HepG2 (cell line): ENCODE data around the gene COL27A1.

Experiments used
- BHLHE40 ChIP-seq: IDR thresholded peaks from 2 replicates; pipeline ENCODE4 v1.6.1; 2011; ENCODE audit warnings: low read length, improper control_type of control experiment
- ESRRA ChIP-seq: sonication (generic); formaldehyde crosslinking; IDR thresholded peaks from 2 replicates; pipeline ENCODE4 v1.5.1; 2020; ENCODE audit warnings: mild to moderate bottlenecking, low read depth, missing genetic modification reagents
- FOXA1 ChIP-seq, 2 experiments: fragments of 450-650 bp in 1 of 2; sonication (generic) in 1 of 2; formaldehyde crosslinking in 1 of 2; IDR thresholded peaks; 2 replicates each; pipeline versions ENCODE4 v1.4.0 to v1.6.1; 2016 to 2020; ENCODE audit warnings: missing genetic modification reagents in 1 of 2
- IRX3 ChIP-seq: sonication (generic); formaldehyde crosslinking; IDR thresholded peaks from 2 replicates; pipeline ENCODE4 v1.8.1; 2023; ENCODE audit warnings: mild to moderate bottlenecking, low read depth, missing genetic modification reagents, borderline replicate concordance
- MED13 ChIP-seq: sonication (generic); formaldehyde crosslinking; IDR thresholded peaks from 2 replicates; pipeline ENCODE4 v1.5.0; 2020; ENCODE audit warnings: missing genetic modification reagents
- PHF21A ChIP-seq: sonication (generic); formaldehyde crosslinking; IDR thresholded peaks from 2 replicates; pipeline ENCODE4 v1.5.0; 2020; ENCODE audit warnings: mild to moderate bottlenecking, missing genetic modification reagents
- POLR2A ChIP-seq, 2 experiments: IDR thresholded peaks; 2 replicates each; pipeline ENCODE4 v1.6.1; 2011; ENCODE audit warnings: low read depth in 2 of 2, low read length in 2 of 2, mild to moderate bottlenecking in 1 of 2, moderate library complexity in 1 of 2; ENCODE audit not compliant: insufficient read depth in 1 of 2
- WIZ ChIP-seq: sonication (generic); formaldehyde crosslinking; IDR thresholded peaks from 2 replicates; pipeline ENCODE4 v1.5.1; 2020; ENCODE audit warnings: mild to moderate bottlenecking, missing genetic modification reagents
- ZNF225 ChIP-seq: sonication (generic); formaldehyde crosslinking; IDR thresholded peaks from 2 replicates; pipeline ENCODE4 v1.4.0; 2020; ENCODE audit warnings: mild to moderate bottlenecking, missing genetic modification reagents
- ZNF792 ChIP-seq: IDR thresholded peaks from 2 replicates; pipeline ENCODE4 v1.6.1; 2016
- TF ChIP-seq, protein P1 (sequence below): sonication (generic); formaldehyde crosslinking; IDR thresholded peaks from 2 replicates; pipeline ENCODE4 v1.5.0; 2020; ENCODE audit warnings: mild to moderate bottlenecking, missing genetic modification reagents, moderate library complexity
- TF ChIP-seq, protein P2 (sequence below): sonication (generic); formaldehyde crosslinking; conservative IDR thresholded peaks from 2 replicates; pipeline ENCODE4 v1.8.0; 2022; ENCODE audit warnings: missing genetic modification reagents

DNA sequence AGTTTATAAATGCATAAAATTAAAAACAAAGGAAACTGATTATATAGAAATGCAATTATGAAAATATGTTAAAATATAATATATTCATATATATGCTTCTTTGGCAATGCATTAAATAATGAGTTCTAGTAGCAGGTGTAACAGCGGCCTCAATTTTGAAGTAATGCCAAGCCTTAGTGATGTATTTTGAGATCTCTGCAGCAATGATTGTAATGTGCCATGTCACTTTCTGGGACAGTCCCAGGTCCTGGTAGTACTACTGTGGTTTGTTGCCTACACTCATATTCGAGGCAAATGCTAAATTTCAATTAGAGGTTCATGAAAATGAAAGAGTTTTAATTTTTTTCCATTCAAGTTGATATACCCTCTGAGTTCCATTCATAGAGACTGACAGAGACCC is 91.7 kb downstream of the COL27A1 start:
- no peak for TF ChIP-seq ZNF792
- TF ChIP-seq, protein P1, sequence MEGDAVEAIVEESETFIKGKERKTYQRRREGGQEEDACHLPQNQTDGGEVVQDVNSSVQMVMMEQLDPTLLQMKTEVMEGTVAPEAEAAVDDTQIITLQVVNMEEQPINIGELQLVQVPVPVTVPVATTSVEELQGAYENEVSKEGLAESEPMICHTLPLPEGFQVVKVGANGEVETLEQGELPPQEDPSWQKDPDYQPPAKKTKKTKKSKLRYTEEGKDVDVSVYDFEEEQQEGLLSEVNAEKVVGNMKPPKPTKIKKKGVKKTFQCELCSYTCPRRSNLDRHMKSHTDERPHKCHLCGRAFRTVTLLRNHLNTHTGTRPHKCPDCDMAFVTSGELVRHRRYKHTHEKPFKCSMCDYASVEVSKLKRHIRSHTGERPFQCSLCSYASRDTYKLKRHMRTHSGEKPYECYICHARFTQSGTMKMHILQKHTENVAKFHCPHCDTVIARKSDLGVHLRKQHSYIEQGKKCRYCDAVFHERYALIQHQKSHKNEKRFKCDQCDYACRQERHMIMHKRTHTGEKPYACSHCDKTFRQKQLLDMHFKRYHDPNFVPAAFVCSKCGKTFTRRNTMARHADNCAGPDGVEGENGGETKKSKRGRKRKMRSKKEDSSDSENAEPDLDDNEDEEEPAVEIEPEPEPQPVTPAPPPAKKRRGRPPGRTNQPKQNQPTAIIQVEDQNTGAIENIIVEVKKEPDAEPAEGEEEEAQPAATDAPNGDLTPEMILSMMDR (CRISPR knock-in tag), result no peak
- no peak for TF ChIP-seq ZNF225 (CRISPR knock-in tag)
- no peak for TF ChIP-seq WIZ (CRISPR knock-in tag)
- TF ChIP-seq FOXA1 (IDR thresholded peaks at IDR 0.05), result no peak
- no peak for TF ChIP-seq FOXA1 (CRISPR knock-in tag; IDR thresholded peaks at IDR 0.05)
- no peak for TF ChIP-seq BHLHE40
- no peak for TF ChIP-seq MED13 (CRISPR knock-in tag)
- no peak for TF ChIP-seq IRX3 (CRISPR knock-in tag)
- TF ChIP-seq PHF21A (CRISPR knock-in tag), result no peak
- no peak for TF ChIP-seq POLR2A (IDR thresholded peaks at IDR 0.05; ENCODE audit: insufficient read depth in 1 of 2, low read depth in 2 of 2, low read length in 2 of 2)
- TF ChIP-seq, protein P2, sequence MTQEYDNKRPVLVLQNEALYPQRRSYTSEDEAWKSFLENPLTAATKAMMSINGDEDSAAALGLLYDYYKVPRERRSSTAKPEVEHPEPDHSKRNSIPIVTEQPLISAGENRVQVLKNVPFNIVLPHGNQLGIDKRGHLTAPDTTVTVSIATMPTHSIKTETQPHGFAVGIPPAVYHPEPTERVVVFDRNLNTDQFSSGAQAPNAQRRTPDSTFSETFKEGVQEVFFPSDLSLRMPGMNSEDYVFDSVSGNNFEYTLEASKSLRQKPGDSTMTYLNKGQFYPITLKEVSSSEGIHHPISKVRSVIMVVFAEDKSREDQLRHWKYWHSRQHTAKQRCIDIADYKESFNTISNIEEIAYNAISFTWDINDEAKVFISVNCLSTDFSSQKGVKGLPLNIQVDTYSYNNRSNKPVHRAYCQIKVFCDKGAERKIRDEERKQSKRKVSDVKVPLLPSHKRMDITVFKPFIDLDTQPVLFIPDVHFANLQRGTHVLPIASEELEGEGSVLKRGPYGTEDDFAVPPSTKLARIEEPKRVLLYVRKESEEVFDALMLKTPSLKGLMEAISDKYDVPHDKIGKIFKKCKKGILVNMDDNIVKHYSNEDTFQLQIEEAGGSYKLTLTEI (CRISPR knock-in tag), result no peak
- TF ChIP-seq ESRRA (CRISPR knock-in tag), result no peak
